Measurements from ENCODE around the gene NACA2.
"Not testable (repeated sequence)": the region's sequence is repeated elsewhere in the genome, so short reads cannot be mapped to it uniquely, and the experiment has no call there.

Gene NACA2

DNA sequence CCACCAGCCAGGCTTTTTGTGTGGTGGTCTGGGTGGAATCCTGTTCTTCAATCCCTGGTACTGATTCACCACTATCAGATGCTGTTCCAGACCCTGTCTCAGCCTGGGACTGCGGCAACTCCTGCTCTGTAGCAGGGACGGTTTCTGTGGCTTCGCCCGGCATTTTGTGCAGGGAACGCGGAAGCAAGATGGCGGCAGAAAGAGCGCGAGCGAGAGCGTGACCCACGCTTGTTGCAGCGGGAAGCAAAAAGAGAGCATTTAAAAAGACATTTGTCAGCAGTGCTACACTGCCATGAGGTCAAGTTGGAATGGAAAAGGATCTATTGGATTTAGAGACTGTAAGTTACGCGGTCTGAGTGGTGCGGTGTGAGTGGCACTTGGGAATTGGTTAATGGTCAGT is at the start of gene NACA2:
NACA2 (minus strand) TSS at position 202 of the 400 bp plus-strand sequence; CDS start at position 163, 39 bp downstream.
- no peak for DNase-seq

DNA sequence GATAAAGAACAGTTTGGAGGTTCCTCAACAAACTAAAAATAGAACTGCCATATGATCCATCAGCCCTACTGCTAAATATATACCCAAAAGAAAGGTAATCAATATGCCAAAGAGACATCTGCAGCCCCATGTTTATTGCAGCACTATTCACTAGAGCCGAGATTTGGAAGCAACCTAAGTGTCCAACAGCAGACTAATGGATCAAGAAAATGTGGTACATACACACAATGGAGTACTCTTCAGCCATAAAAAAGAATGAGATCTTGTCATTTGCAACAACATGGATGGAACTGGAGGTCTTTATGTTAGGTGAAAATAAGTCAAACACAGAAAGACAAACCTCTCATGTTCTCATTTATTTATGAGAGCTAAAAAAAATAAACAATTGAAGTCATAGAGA is 48.8 kb upstream of the NACA2 start:
- DNase-seq, result no peak

DNA sequence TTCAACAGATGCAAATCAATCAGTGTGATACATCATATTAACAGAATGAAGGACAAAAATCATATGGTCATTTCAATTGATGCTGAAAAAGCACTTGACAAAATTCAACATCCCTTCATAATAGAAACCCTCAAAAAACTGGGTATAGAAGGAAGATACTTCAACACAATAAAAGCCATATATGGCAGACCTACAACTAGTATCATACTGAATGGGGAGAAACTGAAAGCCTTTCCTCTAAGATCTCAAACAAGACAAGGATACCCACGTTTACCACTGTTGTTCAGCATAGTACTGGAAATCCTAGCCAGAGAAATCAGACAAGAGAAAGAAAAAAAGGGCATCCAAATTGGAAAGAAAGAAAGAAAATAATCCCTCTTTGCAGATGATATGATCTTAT is 47.1 kb upstream of the NACA2 start:
- DNase-seq, result no peak

DNA sequence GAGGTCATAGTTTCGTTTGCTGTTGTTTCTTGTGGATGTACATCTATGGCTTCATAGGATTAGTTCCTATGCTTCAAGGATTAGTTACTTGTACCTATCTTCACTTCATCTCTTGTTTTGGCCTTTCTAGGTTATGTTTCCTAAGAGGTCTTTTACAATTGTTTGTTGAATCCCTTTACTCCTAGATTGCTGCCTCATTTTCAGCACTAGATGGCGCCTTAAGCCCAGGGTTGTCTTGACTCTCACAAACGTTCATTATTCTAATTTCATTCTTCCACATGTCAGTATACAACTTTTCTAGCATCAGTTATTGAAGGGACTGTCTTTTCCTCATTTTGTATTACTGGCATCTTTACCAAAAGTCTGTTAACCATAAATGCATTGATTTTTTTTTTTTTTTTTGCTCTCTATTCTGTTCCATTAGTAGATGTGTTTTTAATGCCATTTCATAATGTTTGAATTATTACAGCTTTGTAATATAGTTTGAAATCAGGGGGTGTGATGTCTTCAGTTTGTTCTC is 45.0 kb upstream of the NACA2 start:
- no peak for DNase-seq

GRCh38 chr17:61634942-61635538 is 44.0 kb upstream of the NACA2 start:
- DNase-seq, result no peak

- no peak for DNase-seq
Observed at GRCh38 chr17:61634011-61634539, 43.1 kb upstream of the NACA2 start.

GRCh38 chr17:61632826-61633225 is 41.8 kb upstream of the NACA2 start:
- no peak for DNase-seq

DNA sequence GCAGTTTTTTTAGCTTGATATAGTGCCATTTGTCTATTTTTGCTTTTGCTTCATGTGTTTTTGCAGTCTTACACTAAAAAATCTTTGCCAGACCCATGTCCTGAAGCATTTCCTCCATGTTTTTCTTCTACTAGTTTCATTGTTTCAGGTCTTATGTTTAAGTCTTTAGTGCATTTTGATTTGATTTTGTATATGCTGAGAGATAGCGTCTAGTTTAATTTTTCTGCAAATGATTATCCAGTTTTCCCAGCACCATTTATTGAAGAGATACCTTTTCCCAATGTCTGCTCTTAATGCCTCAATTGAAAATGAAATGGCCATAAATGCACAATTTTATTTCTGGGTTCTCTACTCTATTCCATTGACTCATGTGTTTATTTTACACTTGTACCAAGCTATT is 40.8 kb upstream of the NACA2 start:
- no peak for DNase-seq

DNA sequence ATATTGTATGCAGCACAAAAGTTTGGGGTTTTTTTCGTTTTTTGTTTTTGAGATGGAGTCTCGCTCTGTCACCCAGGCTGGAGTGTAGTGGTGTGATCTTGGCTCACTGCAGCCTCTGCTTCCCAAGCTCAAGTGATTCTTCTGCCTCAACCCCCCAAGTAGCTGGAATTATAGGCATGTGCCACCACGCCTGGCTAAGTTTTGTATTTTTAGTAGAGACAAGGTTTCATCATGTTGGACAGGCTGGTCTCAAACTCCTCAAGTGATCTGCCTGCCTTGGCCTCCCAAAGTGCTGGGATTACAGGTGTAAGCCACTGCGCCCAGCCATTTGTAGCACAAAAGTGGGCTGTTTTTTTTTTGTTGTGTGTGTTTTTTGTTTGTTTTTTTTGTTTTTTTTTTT is 37.1 kb upstream of the NACA2 start:
- DNase-seq, result not testable (repeated sequence)

DNA sequence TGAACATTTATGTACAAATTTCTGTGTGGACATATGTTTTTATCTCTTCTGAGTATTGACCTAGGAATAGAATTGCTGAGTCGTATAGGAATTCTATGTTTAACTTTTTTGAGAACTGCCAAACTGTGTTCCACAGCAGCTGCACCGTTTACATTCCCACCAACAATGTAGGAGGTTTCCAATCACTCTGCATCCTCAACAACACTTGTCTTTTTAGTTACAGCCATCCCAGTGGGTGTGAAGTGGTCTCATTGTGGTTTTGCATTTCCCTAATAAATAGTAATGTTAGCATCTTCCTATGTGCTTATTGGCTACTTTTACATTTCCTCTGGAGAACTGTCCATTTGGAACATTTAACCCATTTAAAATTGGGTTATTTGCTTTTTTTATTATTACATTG is 36.6 kb upstream of the NACA2 start:
- DNase-seq, result no peak

DNA sequence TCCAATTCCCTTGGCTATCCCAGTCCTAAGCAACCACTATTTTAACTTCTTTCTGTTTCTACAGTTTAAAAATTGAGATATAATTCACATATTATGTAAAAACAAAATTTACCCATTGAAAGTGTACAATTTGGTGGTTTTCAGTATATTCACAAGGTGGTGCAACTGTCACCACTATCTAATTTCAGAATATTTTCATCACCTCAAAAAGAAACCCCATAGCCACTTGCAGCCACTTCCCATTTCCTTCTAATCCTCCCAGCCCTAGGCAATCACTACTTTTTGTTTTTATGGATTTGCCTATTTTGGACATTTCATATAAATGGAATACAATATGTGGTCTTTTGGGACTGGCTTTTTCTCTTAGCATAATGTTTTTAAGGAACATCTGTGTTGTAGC is 36.1 kb upstream of the NACA2 start:
- no peak for DNase-seq

DNA sequence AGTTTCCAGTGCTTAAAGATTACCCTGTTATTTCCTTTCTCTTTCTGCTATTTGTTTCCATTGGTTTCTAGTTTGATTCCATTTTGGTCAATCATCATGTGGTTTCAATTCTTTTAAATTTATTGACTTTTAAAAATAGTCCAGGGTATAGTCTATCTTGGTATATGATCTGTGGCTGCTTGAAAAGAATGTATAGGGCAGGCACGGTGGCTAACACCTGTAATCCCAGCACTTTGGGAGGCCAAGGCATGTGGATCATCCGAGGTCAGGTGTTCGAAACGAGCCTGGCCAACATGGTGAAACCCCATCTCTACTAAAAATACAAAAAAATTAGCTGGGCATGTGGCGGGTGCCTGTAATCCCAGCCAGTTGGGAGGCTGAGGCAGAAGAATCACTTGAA is 34.5 kb upstream of the NACA2 start:
- no peak for DNase-seq

- DNase-seq, result no peak
Observed at GRCh38 chr17:61624951-61625350, 33.9 kb upstream of the NACA2 start.

DNA sequence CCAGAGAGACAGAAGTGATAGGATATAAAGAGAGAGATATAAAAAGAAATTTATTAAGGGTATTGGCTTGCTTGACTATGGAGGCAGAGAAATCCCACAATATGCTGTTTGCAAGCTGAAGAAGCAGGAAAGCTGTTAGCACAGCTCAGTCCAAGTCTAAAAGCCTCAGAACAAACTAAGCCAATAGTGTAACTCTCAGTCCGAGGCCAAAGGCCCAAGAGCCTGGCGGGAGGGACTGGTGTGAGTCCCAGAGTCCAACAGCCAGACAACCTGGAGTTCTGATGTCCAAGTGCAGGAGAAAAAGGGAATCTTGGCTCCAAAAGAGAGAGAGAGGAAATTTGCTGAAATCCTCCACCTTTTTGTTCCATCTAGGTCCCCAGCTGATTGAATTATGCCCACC is 30.3 kb upstream of the NACA2 start:
- DNase-seq, result no peak

DNA sequence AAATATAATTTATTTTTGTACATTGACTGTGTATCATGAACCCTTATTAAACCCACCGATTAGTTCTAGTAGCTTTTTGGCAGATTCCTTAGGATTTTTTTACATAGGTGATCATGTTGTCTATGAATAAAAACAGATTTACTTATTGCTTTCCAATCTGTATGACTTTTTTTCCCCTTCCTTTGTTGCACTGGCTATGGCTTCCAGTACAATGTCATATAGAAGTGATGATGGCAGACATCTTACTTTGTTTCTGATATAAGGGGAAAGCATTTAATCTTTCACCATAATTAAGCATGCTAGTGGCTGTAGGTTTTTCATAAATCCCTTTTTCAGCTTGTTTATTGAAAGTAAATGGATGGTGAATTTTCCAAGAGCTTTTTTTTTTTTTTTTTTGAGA is 28.9 kb upstream of the NACA2 start:
- DNase-seq, result no peak

- DNase-seq, result no peak
Observed at GRCh38 chr17:61619493-61619892, 28.5 kb upstream of the NACA2 start.

DNA sequence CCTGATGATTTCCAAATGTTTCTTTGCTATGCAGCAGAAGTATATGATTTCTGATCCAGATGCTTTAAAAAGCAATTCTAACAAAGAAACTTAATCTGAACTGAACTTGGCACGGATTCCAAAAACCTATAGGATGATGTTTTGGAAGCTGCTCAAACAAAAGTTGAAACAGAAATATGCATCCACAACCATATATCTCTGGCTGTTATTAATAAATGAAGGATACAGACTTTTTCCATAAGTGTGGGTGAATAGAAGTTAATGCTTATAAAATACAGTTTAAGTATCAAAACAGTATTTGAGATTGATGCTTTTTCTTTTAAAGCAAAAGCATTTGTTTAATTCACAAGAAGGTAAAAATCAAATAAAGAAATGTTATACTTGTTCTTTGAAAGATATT is 27.9 kb upstream of the NACA2 start:
- DNase-seq, result no peak

GRCh38 chr17:61617330-61617729 is 26.3 kb upstream of the NACA2 start:
- DNase-seq, result no peak

DNA sequence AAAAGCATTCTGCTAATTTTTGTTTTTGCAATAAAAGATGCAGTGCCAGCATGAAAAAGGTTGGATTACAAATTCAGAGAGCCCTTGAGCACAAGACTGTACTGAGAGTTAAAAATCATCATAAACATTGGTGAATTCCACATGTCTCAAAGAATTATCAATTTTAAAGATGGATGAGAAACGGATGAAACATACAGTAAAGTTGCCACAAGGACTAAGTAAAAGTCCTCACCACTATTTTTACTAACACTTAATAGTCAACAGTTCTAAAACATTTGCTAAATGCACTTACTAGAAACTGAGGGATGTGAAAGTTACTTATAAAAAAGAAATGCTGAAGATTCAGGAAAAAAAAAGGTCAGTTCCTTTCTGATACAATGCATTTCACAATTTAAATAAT is 25.8 kb upstream of the NACA2 start:
- no peak for DNase-seq

DNA sequence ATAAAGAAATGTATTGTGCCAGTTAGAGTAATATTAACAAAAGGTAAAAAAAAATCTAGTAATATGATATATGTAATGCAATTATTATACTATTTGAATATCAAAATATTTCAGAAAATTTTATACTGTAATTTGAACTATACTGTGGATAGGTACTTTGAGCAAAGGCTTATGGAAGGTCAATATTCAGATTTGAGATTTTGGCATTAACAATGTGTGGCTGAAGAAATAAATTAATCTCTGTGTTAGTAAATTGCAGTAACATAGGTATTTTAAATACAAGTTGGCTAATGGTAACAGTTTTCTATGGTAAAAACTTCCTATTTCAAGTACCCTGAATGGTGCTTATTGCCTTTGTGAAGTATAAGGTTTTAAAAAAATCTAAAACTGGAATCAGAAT is 23.2 kb upstream of the NACA2 start:
- no peak for DNase-seq

GRCh38 chr17:61611323-61611722 is 20.3 kb upstream of the NACA2 start:
- DNase-seq, result no peak

DNA sequence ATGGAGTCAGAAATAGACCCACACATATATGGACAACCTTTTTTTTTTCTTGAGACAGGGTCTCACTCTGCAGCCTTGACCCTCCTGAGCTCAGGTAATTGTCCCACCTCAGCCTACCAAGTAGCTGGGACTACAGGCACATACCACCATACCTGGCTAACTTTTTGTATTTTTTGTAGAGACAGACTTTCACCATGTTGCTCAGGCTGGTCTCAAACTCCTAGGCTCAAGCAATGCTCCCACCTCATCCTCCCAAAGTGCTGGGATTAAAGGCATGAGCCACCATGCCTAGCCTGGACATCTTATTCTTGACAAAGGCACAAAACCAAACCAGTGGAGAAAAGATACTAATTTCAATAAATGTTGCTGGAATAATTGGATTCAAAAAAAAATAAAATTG is 14.7 kb upstream of the NACA2 start:
- DNase-seq, result no peak

DNA sequence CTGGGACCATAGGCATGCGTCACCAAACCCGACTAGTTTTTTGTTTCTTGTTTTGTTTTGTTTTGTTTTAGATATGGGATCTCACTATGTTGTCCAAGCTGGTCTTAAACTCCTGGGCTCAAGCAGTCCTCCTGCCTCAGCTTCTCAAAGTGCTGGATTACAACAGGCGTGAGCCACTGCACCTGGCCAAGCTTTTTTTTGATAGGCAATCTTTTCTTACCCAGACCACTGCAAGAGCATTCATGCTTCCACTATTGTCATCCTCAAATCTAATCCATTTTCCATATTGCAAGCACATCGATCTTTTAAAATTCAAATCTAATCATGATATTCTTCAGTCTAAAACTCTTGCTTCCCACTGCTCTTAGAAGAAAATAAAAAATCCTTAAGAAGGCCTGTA is 10.3 kb upstream of the NACA2 start:
- DNase-seq, result no peak

DNA sequence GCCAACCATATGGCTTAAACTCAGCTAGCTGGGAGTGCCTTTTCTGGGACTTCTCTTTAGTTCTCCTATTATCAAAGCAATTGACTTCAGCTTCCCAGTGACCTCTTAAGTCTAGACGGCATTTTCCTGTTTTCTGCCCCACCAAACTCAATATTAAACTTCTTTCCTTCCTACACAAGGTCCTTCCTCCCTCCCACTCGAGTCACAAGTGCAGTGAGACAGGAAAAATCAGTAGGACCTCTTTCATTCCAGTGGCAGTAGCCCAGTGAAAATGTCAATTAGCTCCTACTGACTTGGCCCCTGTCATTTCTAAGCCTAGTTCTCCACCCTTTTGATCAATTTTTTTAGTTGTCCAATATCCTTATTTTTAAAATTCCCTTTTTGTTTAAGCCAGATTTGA is 9.6 kb upstream of the NACA2 start:
- DNase-seq, result no peak

DNA sequence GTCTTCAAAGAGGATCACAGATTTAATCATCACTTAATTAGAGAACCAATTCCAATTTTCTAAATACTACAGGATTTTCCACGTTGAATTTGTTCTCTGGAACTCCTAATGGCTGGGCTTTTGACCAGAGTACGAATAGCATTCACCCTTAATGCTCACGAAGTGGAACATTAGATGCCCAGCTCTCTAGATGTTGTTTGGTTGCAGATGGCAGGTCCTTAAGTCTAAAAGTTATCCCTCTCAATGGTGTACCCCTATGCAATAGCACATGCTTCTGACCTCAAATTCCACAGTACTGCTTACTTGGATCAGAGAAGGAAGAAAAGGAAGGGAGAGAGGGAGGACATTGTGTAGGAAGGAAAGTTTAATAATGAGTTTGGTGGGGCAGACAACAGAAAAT is 8.6 kb upstream of the NACA2 start:
- no peak for DNase-seq
